Hepatocyte (in vitro differentiated cells): ENCODE data around the gene ZNF202.

Experiments used
- EZH2 ChIP-seq: fragments of 200-600 bp; sonication (generic); IDR thresholded peaks from 2 replicates; pipeline ENCODE4 v1.6.1; 2016; ENCODE audit warnings: antibody characterized with exemption, mild to moderate bottlenecking, borderline replicate concordance
- EZH2phosphoT487 ChIP-seq: fragments of 200-600 bp; sonication (generic); IDR thresholded peaks from one replicate; pipeline ENCODE4 v1.6.1; 2018; ENCODE audit warnings: antibody characterized with exemption, mild to moderate bottlenecking, low read depth, moderate library complexity; ENCODE audit not compliant: unreplicated experiment, severe bottlenecking
- TF ChIP-seq, protein P1 (sequence below): fragments of 200-600 bp; sonication (generic); IDR thresholded peaks from 2 replicates; pipeline ENCODE4 v1.5.1; 2016; ENCODE audit warnings: antibody characterized with exemption, mild to moderate bottlenecking; ENCODE audit not compliant: poor library complexity

DNA sequence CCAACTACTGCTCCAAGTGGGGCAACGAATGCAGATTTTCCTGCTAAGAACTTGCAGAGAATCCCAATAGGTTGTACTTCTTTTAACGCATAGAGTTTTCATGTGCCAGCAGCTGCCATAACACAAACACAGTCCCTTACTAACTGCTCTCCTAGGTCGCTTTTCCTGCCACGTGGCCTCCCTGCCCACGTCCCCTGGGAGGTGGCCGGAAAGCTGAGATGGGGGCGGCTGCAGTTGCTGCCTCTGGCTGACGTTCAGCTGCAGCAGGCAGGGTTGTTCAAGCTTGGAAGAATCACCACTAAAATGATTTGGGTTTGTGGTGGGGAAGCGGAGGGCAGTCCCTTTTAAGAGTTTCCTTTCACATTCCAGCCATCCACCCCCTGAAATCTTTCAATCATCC is 39.3 kb downstream of the ZNF202 start:
- TF ChIP-seq, protein P1, sequence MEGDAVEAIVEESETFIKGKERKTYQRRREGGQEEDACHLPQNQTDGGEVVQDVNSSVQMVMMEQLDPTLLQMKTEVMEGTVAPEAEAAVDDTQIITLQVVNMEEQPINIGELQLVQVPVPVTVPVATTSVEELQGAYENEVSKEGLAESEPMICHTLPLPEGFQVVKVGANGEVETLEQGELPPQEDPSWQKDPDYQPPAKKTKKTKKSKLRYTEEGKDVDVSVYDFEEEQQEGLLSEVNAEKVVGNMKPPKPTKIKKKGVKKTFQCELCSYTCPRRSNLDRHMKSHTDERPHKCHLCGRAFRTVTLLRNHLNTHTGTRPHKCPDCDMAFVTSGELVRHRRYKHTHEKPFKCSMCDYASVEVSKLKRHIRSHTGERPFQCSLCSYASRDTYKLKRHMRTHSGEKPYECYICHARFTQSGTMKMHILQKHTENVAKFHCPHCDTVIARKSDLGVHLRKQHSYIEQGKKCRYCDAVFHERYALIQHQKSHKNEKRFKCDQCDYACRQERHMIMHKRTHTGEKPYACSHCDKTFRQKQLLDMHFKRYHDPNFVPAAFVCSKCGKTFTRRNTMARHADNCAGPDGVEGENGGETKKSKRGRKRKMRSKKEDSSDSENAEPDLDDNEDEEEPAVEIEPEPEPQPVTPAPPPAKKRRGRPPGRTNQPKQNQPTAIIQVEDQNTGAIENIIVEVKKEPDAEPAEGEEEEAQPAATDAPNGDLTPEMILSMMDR: no peak
- TF ChIP-seq EZH2: no peak
- TF ChIP-seq EZH2phosphoT487: no peak
